Fibroblast of villous mesenchyme (primary cell): ENCODE results near the gene R3HDM2. TPM values are rescaled to one million over a fixed set of nuclear protein-coding genes. Genes with fewer than 3 reads are reported as not detected.

Experiments used
- DNase-seq: peaks from one replicate; pipeline ENCODE4 v3.0.0-alpha.2; 2010; ENCODE audit warnings: low read depth
- H3K4me3 ChIP-seq: 2 replicates; pipeline ENCODE4 v1.5.1; 2011; ENCODE audit warnings: low read depth, mild to moderate bottlenecking, low read length
- total RNA-seq: library from RNA; depleted of rRNA; stranded (reverse); fragments of >200 nt; gene quantifications from 2 replicates; pipeline ENCODE4 v1.2.3, GENCODE V29; 2012
- TF ChIP-seq, protein P1 (sequence below): IDR thresholded peaks from 2 replicates; pipeline ENCODE4 v1.5.1; 2012; ENCODE audit warnings: low read depth, mild to moderate bottlenecking, low read length; ENCODE audit not compliant: insufficient read depth

R3HDM2 gene
- total RNA-seq, 1 donor = 19.0 TPM

DNA sequence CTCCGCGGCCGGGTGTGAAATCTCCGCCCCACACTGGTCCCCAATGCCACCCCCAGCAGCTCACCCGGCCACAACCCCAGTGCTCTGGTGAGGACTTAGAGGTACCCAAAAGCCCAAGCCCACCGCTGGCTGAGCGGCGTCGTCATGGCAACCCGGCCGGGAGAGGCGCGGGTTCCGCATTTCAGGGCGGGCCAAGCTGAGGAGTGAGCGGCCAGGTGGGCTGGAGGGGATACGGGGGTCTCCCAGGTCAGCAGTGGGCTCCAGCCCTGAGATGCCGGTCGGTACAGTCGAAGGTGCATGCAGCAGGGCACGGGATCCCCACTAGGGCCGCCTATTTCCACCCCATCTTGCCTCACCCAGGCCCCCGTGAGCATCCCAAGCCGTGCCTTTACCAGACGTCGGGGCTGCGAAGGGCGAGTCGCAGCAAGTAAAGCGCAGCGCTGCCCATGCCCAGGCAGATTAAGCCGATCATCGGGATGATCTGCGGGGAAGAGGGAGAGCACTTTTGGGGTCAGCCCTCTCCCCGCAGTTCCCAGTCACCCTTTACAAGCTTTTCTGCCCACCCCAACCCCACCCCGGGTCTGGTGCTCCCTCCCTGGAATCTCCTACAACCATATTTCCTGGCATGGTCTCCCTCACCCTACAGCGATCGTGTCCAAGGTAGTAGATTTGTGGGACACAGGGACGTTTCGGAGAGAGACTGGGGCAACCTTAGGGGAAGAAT lies 194.5 kb downstream of the R3HDM2 start:
- DNase-seq = no peak
- H3K4me3 ChIP-seq = no peak overlapping the region
- TF ChIP-seq, protein P1, sequence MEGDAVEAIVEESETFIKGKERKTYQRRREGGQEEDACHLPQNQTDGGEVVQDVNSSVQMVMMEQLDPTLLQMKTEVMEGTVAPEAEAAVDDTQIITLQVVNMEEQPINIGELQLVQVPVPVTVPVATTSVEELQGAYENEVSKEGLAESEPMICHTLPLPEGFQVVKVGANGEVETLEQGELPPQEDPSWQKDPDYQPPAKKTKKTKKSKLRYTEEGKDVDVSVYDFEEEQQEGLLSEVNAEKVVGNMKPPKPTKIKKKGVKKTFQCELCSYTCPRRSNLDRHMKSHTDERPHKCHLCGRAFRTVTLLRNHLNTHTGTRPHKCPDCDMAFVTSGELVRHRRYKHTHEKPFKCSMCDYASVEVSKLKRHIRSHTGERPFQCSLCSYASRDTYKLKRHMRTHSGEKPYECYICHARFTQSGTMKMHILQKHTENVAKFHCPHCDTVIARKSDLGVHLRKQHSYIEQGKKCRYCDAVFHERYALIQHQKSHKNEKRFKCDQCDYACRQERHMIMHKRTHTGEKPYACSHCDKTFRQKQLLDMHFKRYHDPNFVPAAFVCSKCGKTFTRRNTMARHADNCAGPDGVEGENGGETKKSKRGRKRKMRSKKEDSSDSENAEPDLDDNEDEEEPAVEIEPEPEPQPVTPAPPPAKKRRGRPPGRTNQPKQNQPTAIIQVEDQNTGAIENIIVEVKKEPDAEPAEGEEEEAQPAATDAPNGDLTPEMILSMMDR = no peak

DNA sequence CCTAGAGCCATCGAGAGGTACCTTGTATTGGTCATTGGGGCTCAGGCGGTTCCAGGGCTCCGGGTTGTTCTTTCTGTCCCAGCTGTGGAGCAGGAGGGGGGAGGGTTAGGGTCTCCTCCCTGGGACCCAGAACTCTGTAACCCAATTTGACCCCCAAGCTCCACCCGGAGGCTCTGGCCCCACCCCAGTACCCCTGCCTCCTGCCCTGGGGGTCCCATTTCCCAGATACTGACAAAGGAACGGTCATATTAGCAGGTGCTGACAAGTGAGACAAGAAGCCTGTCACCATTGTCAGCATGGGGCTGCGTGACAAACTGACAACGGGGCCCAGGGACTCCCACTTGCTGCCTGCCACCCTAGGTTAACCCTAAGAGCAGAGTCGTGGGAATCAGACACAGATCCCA lies 195.1 kb downstream of the R3HDM2 start:
- no peak for DNase-seq
- no peak overlapping the region for H3K4me3 ChIP-seq

DNA sequence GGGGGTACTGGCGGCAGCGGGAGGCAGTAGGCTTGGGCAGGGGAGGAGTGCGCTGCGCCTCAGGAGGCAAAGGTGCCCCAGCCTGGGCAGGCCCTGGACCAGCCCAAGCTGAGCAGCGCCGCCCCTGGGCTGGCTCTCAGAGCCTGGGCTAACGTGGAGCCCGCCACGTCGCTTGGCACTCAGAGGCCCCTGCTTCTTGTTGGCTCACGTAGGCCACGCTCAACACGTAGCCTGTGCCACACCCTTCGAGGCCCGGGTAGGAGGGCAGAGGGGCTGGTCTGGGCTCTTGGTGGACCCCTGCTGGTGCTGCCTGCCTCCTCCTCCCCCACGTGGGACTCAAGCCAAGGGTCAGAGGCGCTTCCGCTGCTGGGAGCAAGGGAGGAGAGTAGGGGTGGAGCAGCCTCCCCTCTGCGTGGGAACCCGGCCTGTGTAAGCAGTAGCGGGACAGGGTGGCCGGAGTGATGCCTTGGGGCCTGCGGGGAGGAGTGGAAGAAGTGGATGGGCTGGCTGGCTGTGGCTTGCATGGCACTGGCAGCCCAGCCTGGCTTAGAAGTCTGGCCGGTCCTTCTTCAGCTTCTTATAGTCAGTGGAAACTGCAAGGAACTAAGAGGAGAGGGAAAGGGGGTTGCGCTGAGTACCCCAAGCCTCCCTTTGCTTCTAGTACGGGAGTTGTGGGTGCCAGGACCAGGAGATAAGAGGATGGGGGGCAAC lies 195.7 kb downstream of the R3HDM2 start:
- H3K4me3 ChIP-seq = no peak overlapping the region
- DNase-seq = peak; percentile 94
- TF ChIP-seq, protein P1 = peak; percentile 37

More for the DNA sequence above, 195.1 kb downstream of the R3HDM2 start:
- TF ChIP-seq, protein P1 = no peak

DNA sequence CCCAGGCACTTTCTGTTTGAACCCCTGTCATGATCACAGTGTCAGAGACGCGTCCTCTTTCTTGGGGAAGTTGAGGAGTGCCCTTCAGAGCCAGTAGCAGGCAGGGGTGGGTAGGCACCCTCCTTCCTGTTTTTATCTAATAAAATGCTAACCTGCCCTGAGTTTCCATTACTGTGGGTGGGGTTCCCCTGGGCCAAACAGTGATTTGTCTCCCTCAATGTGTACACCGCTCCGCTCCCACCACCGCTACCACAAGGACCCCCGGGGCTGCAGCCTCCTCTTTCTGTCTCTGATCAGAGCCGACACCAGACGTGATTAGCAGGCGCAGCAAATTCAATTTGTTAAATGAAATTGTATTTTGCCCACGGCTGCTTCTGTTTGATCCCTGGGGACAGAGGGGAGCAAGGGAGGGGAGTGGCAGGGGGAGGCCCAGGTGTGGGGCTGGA lies 196.2 kb downstream of the R3HDM2 start:
- TF ChIP-seq, protein P1 = no peak
- DNase-seq = no peak
- no peak overlapping the region for H3K4me3 ChIP-seq

DNA sequence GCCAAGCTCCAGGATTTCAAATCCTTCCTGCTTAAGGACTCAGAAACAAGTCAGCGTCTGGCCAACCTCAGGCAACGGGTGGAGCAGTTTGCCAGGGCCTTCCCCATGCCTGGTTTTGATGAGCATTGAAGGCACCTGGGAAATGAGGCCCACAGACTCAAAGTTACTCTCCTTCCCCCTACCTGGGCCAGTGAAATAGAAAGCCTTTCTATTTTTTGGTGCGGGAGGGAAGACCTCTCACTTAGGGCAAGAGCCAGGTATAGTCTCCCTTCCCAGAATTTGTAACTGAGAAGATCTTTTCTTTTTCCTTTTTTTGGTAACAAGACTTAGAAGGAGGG lies 196.6 kb downstream of the R3HDM2 start:
- H3K4me3 ChIP-seq = no peak overlapping the region
- TF ChIP-seq, protein P1 = no peak
- DNase-seq = no peak

DNA sequence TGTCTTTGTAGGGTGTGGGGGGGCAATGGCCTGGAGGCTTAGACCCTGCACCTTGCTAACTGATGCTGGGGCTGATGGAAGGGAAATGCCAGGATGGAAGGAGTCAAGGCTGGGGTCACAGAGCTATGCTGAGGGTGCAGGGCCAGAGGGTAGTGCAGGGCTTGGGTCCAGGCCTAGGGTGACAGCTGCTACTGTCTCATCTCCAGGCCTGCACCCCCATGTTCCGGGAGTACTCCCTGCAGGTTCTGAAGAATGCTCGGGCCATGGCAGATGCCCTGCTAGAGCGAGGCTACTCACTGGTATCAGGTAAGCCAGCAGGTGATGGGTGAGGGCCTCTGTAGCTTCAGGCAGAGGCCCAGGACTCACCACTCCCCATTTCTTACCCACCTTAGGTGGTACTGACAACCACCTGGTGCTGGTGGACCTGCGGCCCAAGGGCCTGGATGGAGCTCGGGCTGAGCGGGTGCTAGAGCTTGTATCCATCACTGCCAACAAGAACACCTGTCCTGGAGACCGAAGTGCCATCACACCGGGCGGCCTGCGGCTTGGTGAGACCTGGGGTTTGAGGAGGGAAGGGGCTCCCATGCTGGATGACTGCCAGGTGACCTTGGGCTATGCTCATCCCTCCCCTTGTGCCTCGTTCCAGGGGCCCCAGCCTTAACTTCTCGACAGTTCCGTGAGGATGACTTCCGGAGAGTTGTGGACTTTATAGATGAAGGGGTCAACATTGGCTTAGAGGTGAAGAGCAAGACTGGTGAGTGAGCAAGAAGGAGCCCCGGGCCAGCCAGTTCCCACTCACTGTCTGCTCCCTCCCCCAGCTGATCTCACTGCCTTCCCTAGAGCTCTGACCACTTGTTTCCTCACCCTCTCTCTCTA lies 197.2 kb downstream of the R3HDM2 start:
- TF ChIP-seq, protein P1 = no peak
- peak; percentile 75 for DNase-seq
- peak overlapping the region; percentile 6 for H3K4me3 ChIP-seq
